ENCODE data around the gene SEMA3F.

Gene SEMA3F

DNA sequence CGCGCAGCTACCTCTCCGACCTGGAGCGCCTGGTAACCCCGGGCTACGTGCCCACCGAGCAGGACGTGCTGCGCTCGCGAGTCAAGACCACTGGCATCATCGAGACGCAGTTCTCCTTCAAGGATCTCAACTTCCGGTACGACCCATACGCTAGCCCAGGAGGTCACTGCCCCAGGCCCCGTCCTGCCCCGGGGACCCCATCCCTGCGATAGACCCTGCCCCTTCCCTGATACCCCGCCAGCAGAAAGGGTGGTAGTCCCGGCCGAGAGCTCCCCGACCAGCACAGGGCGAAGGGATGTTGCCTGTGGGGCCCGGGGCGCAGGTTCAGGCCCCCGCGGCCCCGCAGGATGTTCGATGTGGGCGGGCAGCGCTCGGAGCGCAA, 38.6 kb downstream of the SEMA3F start:
- TF ChIP-seq YY1 (IDR thresholded peaks at IDR 0.05; ENCODE audit: low read depth) (no peak), EGR1 (IDR thresholded peaks at IDR 0.05) (no peak), CEBPB (IDR thresholded peaks at IDR 0.05) (no peak), TAF1 (IDR thresholded peaks at IDR 0.05; ENCODE audit: low read depth) (no peak), FOXM1 (IDR thresholded peaks at IDR 0.05; ENCODE audit: borderline replicate concordance, low read depth) (no peak), TCF12 (IDR thresholded peaks at IDR 0.05; ENCODE audit: low read depth) (no peak), NFIC (IDR thresholded peaks at IDR 0.05) (no peak), CREB1 (IDR thresholded peaks at IDR 0.05; ENCODE audit: low read depth) (no peak), ZBTB7A (IDR thresholded peaks at IDR 0.05; ENCODE audit: low read depth) (no peak), RAD21 (IDR thresholded peaks at IDR 0.05; ENCODE audit: low read depth) (no peak), EP300 (IDR thresholded peaks at IDR 0.05; ENCODE audit: borderline replicate concordance) (no peak), TEAD4 (IDR thresholded peaks at IDR 0.05) (no peak)
- TF ChIP-seq, protein P1, sequence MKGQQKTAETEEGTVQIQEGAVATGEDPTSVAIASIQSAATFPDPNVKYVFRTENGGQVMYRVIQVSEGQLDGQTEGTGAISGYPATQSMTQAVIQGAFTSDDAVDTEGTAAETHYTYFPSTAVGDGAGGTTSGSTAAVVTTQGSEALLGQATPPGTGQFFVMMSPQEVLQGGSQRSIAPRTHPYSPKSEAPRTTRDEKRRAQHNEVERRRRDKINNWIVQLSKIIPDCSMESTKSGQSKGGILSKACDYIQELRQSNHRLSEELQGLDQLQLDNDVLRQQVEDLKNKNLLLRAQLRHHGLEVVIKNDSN (IDR thresholded peaks at IDR 0.05), result no peak
- TF ChIP-seq, protein P2, sequence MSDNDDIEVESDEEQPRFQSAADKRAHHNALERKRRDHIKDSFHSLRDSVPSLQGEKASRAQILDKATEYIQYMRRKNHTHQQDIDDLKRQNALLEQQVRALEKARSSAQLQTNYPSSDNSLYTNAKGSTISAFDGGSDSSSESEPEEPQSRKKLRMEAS (IDR thresholded peaks at IDR 0.05), result no peak
- TF ChIP-seq, protein P3, sequence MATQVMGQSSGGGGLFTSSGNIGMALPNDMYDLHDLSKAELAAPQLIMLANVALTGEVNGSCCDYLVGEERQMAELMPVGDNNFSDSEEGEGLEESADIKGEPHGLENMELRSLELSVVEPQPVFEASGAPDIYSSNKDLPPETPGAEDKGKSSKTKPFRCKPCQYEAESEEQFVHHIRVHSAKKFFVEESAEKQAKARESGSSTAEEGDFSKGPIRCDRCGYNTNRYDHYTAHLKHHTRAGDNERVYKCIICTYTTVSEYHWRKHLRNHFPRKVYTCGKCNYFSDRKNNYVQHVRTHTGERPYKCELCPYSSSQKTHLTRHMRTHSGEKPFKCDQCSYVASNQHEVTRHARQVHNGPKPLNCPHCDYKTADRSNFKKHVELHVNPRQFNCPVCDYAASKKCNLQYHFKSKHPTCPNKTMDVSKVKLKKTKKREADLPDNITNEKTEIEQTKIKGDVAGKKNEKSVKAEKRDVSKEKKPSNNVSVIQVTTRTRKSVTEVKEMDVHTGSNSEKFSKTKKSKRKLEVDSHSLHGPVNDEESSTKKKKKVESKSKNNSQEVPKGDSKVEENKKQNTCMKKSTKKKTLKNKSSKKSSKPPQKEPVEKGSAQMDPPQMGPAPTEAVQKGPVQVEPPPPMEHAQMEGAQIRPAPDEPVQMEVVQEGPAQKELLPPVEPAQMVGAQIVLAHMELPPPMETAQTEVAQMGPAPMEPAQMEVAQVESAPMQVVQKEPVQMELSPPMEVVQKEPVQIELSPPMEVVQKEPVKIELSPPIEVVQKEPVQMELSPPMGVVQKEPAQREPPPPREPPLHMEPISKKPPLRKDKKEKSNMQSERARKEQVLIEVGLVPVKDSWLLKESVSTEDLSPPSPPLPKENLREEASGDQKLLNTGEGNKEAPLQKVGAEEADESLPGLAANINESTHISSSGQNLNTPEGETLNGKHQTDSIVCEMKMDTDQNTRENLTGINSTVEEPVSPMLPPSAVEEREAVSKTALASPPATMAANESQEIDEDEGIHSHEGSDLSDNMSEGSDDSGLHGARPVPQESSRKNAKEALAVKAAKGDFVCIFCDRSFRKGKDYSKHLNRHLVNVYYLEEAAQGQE (IDR thresholded peaks at IDR 0.05; ENCODE audit: low read depth), result no peak

DNA sequence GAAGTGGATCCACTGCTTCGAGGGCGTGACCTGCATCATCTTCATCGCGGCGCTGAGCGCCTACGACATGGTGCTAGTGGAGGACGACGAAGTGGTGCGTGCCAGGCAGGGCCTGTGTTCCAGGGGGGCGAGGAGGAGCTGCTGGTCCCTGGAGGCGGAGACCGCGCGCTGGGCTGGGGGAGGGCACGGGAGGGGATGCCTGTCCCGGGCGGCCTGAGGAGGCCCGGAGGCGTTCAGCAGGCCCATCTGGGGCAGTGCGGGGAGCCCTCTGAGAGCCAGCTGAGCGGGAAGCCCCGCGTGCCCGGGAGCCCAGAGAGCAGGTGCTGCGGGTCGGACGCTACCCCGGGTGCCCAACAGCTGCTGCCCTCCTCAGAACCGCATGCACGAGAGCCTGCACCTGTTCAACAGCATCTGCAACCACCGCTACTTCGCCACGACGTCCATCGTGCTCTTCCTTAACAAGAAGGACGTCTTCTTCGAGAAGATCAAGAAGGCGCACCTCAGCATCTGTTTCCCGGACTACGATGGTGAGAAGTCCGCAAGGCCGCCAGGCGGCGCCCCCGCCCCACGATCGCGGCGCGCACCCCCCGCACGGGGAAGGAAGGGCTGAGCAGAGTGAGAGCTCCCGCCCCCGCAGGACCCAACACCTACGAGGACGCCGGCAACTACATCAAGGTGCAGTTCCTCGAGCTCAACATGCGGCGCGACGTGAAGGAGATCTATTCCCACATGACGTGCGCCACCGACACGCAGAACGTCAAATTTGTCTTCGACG, 39.2 kb downstream of the SEMA3F start:
- TF ChIP-seq, protein P2 (IDR thresholded peaks at IDR 0.05), result peak; percentile 91
- TF ChIP-seq, protein P1 (IDR thresholded peaks at IDR 0.05), result 0 out of 2 replicates have a peak, but pooled peaks have one; percentile 5
- TF ChIP-seq NFIC (IDR thresholded peaks at IDR 0.05) (no peak), EGR1 (IDR thresholded peaks at IDR 0.05) (peak; percentile 92), TCF12 (IDR thresholded peaks at IDR 0.05; ENCODE audit: low read depth) (no peak), RAD21 (IDR thresholded peaks at IDR 0.05; ENCODE audit: low read depth) (peak; percentile 94), CEBPB (IDR thresholded peaks at IDR 0.05) (no peak)

DNA sequence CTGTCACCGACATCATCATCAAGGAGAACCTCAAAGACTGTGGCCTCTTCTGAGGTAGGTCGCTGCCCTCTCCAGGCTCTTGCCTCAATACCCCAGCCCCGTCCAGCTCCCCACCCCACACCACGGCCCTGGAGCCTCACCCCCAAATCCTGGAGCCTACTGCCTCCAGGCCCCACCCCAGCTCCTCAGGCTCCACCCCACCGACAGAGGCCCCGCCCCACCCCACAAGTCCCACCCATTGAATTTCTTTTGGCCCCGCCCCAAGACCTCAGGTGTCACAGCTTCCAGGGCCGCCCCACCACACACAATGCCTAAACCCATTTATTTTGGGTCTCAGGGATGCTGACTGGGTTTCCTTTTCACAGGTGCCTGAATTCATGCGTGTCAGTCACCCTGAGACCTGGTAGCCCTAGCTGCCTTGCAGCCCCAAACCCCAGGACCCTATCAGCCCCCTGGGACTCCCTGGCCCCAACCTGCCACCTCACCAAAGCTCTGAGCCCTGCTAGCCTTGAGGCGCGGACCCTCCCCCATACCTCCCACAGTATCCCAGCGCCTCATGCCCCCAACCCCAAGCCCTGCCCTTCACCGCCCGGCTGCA, 39.9 kb downstream of the SEMA3F start:
- TF ChIP-seq, protein P3 (IDR thresholded peaks at IDR 0.05; ENCODE audit: low read depth), result no peak
- no peak for TF ChIP-seq ZBTB7A (IDR thresholded peaks at IDR 0.05; ENCODE audit: low read depth)
- no peak for TF ChIP-seq TAF1 (IDR thresholded peaks at IDR 0.05; ENCODE audit: low read depth)
- no peak for TF ChIP-seq YY1 (IDR thresholded peaks at IDR 0.05; ENCODE audit: low read depth)
- no peak for TF ChIP-seq CREB1 (IDR thresholded peaks at IDR 0.05; ENCODE audit: low read depth)
- no peak for TF ChIP-seq EGR1 (IDR thresholded peaks at IDR 0.05)
- TF ChIP-seq NFIC (IDR thresholded peaks at IDR 0.05), result no peak
- no peak for TF ChIP-seq FOXM1 (IDR thresholded peaks at IDR 0.05; ENCODE audit: borderline replicate concordance, low read depth)
- TF ChIP-seq, protein P2 (IDR thresholded peaks at IDR 0.05), result no peak
- TF ChIP-seq CEBPB (IDR thresholded peaks at IDR 0.05), result no peak
- TF ChIP-seq RAD21 (IDR thresholded peaks at IDR 0.05; ENCODE audit: low read depth), result no peak
- TF ChIP-seq, protein P1 (IDR thresholded peaks at IDR 0.05), result no peak
- TF ChIP-seq TEAD4 (IDR thresholded peaks at IDR 0.05), result no peak
- no peak for TF ChIP-seq EP300 (IDR thresholded peaks at IDR 0.05; ENCODE audit: borderline replicate concordance)
- TF ChIP-seq TCF12 (IDR thresholded peaks at IDR 0.05; ENCODE audit: low read depth), result no peak

DNA sequence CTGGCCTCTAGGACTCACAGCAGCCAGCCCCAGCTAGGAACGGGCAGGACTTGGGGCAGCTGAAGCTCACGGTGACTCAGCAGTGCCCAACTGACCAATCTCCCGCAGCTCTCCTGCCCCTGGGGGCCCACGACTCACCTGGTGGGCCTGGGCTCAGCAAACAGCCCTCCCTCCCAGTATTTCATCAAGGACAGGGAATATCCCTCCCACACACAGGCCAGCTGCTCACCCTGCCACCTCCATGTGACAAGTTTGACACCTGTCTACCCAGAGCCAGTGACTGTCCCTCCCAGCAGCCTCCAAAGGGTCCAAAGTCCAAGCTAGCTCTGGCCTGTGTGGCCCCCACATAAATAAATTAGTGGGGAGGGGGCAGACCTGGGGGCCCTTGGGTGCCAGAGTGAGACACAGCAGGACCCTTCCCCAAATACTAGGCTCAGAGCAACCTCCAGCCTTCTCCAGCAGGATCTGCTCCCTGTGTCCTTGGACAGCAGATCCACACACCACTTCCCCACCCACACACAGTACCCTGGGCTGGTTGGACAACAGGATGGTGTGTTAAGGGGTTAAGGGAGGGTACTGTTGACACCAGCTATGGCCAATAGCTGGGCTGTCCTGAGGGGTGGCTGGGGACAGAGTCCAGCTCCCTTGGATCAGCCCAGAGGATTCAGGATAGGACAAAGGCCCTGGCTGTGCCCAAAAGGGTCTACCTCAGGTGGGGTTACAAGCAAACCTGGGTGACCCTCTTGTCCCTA, 40.6 kb downstream of the SEMA3F start:
- TF ChIP-seq ZBTB7A (IDR thresholded peaks at IDR 0.05; ENCODE audit: low read depth) (0 out of 2 replicates have a peak, but pooled peaks have one; percentile 17), YY1 (IDR thresholded peaks at IDR 0.05; ENCODE audit: low read depth) (no peak), TCF12 (IDR thresholded peaks at IDR 0.05; ENCODE audit: low read depth) (no peak), EP300 (IDR thresholded peaks at IDR 0.05; ENCODE audit: borderline replicate concordance) (no peak)
- TF ChIP-seq, protein P2 (IDR thresholded peaks at IDR 0.05), result peak; percentile 47; the same call in 1 of the 2 replicates
